IMR-90 (cell line): ENCODE results near the gene CAMTA1. TPM values are rescaled to one million over a fixed set of nuclear protein-coding genes. Genes with fewer than 3 reads are reported as not detected.
A peak's percentile ranks its signal among the peaks of the same experiment; 100 is the strongest.

Source experiments
- ATAC-seq: fragments of 200-7000 bp; cut with Tn5 transposase; 2 replicates; pipeline ENCODE4 v1.9.1; 2020; ENCODE audit warnings: low read depth, mild to moderate bottlenecking, moderate library complexity
- BruUV-seq: library from RNA; stranded (reverse); fragments of 400-500 nt; replicated peaks from 2 replicates; lab custom pipeline; 2021; lab: Mats Ljungman, UMichigan
- CTCF ChIA-PET: fragments of 300-600 bp; formaldehyde crosslinking; extraction: SDS; loops from one replicate; lab custom pipeline; 2021; ENCODE audit warnings: antibody characterized with exemption; lab: Yijun Ruan, JAX
- POLR2A ChIA-PET: fragments of 300-600 bp; sonication (Branson Sonifier 250); formaldehyde crosslinking; loops from one replicate; lab custom pipeline; 2022; ENCODE audit warnings: antibody characterized with exemption; ENCODE audit not compliant: unreplicated experiment; lab: Charles Lee
- DNase-seq: peaks from one replicate; pipeline ENCODE4 v3.0.0; 2013
- H2AFZ ChIP-seq: replicated peaks from 2 replicates; pipeline ENCODE3; 2013; ENCODE audit warnings: low read length, mild to moderate bottlenecking; ENCODE audit not compliant: poor library complexity
- H2AK5ac ChIP-seq: 2 replicates; pipeline ENCODE4 v1.6.1; 2013; ENCODE audit warnings: low read depth, low read length, inconsistent platforms
- H2AK9ac ChIP-seq: replicated peaks from 2 replicates; pipeline ENCODE3; 2013; ENCODE audit warnings: mild to moderate bottlenecking, low read depth, low read length, moderate library complexity; ENCODE audit not compliant: poor library complexity
- H2BK120ac ChIP-seq: 2 replicates; pipeline ENCODE4 v1.6.1; 2013; ENCODE audit warnings: low read depth, low read length, inconsistent platforms
- H2BK15ac ChIP-seq: 3 replicates; pipeline ENCODE4 v1.6.1; 2013; ENCODE audit warnings: low read depth, low read length, inconsistent platforms
- H2BK20ac ChIP-seq: 2 replicates; pipeline ENCODE4 v1.6.1; 2013; ENCODE audit warnings: low read depth, mild to moderate bottlenecking, inconsistent platforms, low read length, moderate library complexity
- H2BK5ac ChIP-seq: 2 replicates; pipeline ENCODE4 v1.6.1; 2013; ENCODE audit warnings: mild to moderate bottlenecking, low read depth, low read length, inconsistent platforms; ENCODE audit not compliant: poor library complexity, severe bottlenecking
- H3K14ac ChIP-seq: replicated peaks from 2 replicates; pipeline ENCODE4 v1.6.1; 2013; ENCODE audit warnings: low read depth, low read length, inconsistent platforms
- H3K18ac ChIP-seq: 2 replicates; pipeline ENCODE4 v1.6.1; 2013; ENCODE audit warnings: low read depth, low read length, control low read depth
- H3K23ac ChIP-seq: 2 replicates; pipeline ENCODE4 v1.6.1; 2013; ENCODE audit warnings: low read depth, low read length, inconsistent platforms
- H3K27ac ChIP-seq: 2 replicates; pipeline ENCODE4 v1.5.1; 2013; ENCODE audit warnings: mild to moderate bottlenecking, control low read depth, low read length; ENCODE audit not compliant: insufficient read depth
- H3K27me3 ChIP-seq: 2 replicates; pipeline ENCODE4 v1.6.1; 2013; ENCODE audit warnings: low read length; ENCODE audit not compliant: control insufficient read depth, insufficient read depth
- H3K36me3 ChIP-seq: 2 replicates; pipeline ENCODE4 v1.6.1; 2013; ENCODE audit warnings: low read length, mixed read lengths; ENCODE audit not compliant: control insufficient read depth, insufficient read depth
- H3K4ac ChIP-seq: 2 replicates; pipeline ENCODE4 v1.6.1; 2013; ENCODE audit warnings: low read depth, low read length, inconsistent platforms
- H3K4me1 ChIP-seq: 2 replicates; pipeline ENCODE4 v1.6.1; 2013; ENCODE audit warnings: low read length, mixed read lengths; ENCODE audit not compliant: control insufficient read depth, insufficient read depth
- H3K4me2 ChIP-seq: 2 replicates; pipeline ENCODE4 v1.6.1; 2013; ENCODE audit warnings: low read depth, mild to moderate bottlenecking, control low read depth, low read length, moderate library complexity
- H3K4me3 ChIP-seq: 2 replicates; pipeline ENCODE4 v1.5.1; 2013; ENCODE audit warnings: low read depth, mild to moderate bottlenecking, control low read depth, low read length, moderate library complexity; ENCODE audit not compliant: insufficient read depth
- H3K56ac ChIP-seq: 2 replicates; pipeline ENCODE4 v1.6.1; 2013; ENCODE audit warnings: low read length, inconsistent platforms; ENCODE audit not compliant: insufficient read depth; ENCODE audit errors: extremely low read depth
- H3K79me1 ChIP-seq, 2 experiments: 2 replicates each; pipeline ENCODE4 v1.6.1; 2013; ENCODE audit warnings: low read length in 2 of 2, inconsistent platforms in 1 of 2, low read depth in 1 of 2
- H3K9ac ChIP-seq: 2 replicates; pipeline ENCODE4 v1.6.1; 2013; ENCODE audit warnings: low read depth, low read length, control low read depth
- H3K9me1 ChIP-seq: 2 replicates; pipeline ENCODE4 v1.6.1; 2013; ENCODE audit warnings: low read length, inconsistent platforms; ENCODE audit not compliant: insufficient read depth
- H3K9me3 ChIP-seq: 2 replicates; pipeline ENCODE4 v1.6.1; 2013; ENCODE audit warnings: low read length; ENCODE audit not compliant: control insufficient read depth, insufficient read depth
- H4K20me1 ChIP-seq: 2 replicates; pipeline ENCODE4 v1.6.1; 2013; ENCODE audit warnings: low read length, inconsistent platforms; ENCODE audit not compliant: insufficient read depth
- H4K5ac ChIP-seq: 2 replicates; pipeline ENCODE4 v1.6.1; 2013; ENCODE audit warnings: mild to moderate bottlenecking, low read depth, low read length, control low read depth
- H4K8ac ChIP-seq, 2 experiments: 2 replicates each; pipeline ENCODE4 v1.6.1; 2013; ENCODE audit warnings: low read depth in 2 of 2, low read length in 2 of 2, control low read depth in 1 of 2, inconsistent platforms in 1 of 2
- H4K91ac ChIP-seq: 2 replicates; pipeline ENCODE4 v1.6.1; 2013; ENCODE audit warnings: low read depth, low read length, inconsistent platforms; ENCODE audit not compliant: insufficient read depth
- CEBPB ChIP-seq: IDR thresholded peaks from 2 replicates; pipeline ENCODE4 v1.6.1; 2012; ENCODE audit warnings: low read depth, low read length, improper control_type of control experiment
- MAFK ChIP-seq: IDR thresholded peaks from 2 replicates; pipeline ENCODE4 v1.6.1; 2012; ENCODE audit warnings: low read depth, low read length, improper control_type of control experiment
- MAZ ChIP-seq: IDR thresholded peaks from 2 replicates; pipeline ENCODE4 v1.6.1; 2012; ENCODE audit warnings: low read depth, mild to moderate bottlenecking, low read length, improper control_type of control experiment, moderate library complexity, borderline replicate concordance
- MXI1 ChIP-seq: IDR thresholded peaks from 2 replicates; pipeline ENCODE4 v1.6.1; 2012; ENCODE audit warnings: low read depth, mild to moderate bottlenecking, low read length, moderate library complexity, borderline replicate concordance
- WGBS, 2 experiments: methylation state at CpG; one replicate each; pipeline versions ENCODE4 v1.1.5 to v1.1.7; 2013; ENCODE audit warnings: missing lambda C conversion rate in 2 of 2; ENCODE audit not compliant: insufficient read length in 1 of 2; ENCODE audit errors: extremely low coverage in 2 of 2; 5-methylcytosine and 5-hydroxymethylcytosine counted together
- dilution Hi-C: fragments of 300-500 bp; cut with HindIII; formaldehyde crosslinking; loops from one replicate; pipeline ENCODE4 v1.14.3; 2018; ENCODE audit warnings: low sequenced_read_pairs; ENCODE audit not compliant: unreplicated experiment
- in situ Hi-C: fragments of 300-500 bp; cut with MboI; formaldehyde crosslinking; loops from 3 replicates; pipeline ENCODE4 v1.14.3; 2019; ENCODE audit warnings: low sequenced_read_pairs, inconsistent platforms, mixed read lengths
- intact Hi-C: fragments of 100-400 bp; cut with micrococcal nuclease; formaldehyde crosslinking; loops from 2 replicates; pipeline ENCODE4 v1.10.0; 2022
- polyA plus RNA-seq, 3 experiments: library from polyadenylated mRNA; depleted of rRNA; stranded (reverse); fragments of >200 nt; gene quantifications; 2 replicates each; pipeline ENCODE4 v1.2.3, GENCODE V29; 2012; ENCODE audit warnings: low replicate concordance in 1 of 3
- total RNA-seq: library from RNA; depleted of rRNA; stranded (reverse); fragments of >200 nt; gene quantifications from 2 replicates; pipeline ENCODE4 v1.2.3, GENCODE V29; 2012
- TF ChIP-seq, protein P1 (sequence below): fragments of 150-350 bp; IDR thresholded peaks from 2 replicates; pipeline ENCODE4 v1.6.1; 2016; ENCODE audit warnings: low read depth, mild to moderate bottlenecking, low read length, moderate library complexity, borderline replicate concordance
- TF ChIP-seq, protein P2 (sequence below): conservative IDR thresholded peaks from 2 replicates; pipeline ENCODE4 v1.5.1; 2012; ENCODE audit warnings: mild to moderate bottlenecking, low read depth, low read length, improper control_type of control experiment

The CAMTA1 gene
- total and polyA plus RNA-seq, 2 of the 4 experiments (the other 2 are of a cell fraction), result 35.5 to 74.3 TPM

DNA sequence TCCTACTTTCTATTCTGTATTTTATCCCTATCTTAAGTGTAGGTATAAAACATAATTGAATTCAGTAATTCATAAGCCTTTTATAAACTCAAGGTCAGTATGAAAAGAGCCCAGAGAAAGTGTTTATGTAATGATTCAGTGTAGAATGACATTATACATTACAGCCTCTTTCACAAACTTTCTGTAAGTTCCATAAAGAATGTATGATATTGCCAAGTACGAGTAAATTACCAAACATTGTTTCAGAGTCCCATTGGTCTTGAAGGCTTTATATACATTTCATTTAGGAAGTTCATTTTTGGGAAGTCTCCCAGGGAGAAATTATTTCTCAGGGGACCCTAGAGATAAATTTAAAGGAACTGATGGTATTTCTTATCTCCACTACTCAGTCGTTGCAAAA lies 948.0 kb downstream of the CAMTA1 start:
- Histone ChIP-seq H2AK5ac (no peak overlapping the region), H3K18ac (no peak overlapping the region), H3K79me1 (no peaks in the 10 kb centered on the region), H2AFZ (no peak overlapping the region), H2BK5ac (no peak overlapping the region), H3K4ac (no peak overlapping the region), H3K4me3 (no peak overlapping the region), H4K5ac (no peak overlapping the region), H3K27ac (no peak overlapping the region), H2BK15ac (no peak overlapping the region), H3K23ac (no peak overlapping the region), H3K9me3 (no peaks in the 10 kb centered on the region), H3K36me3 (no peaks in the 10 kb centered on the region), H3K27me3 (peaks cover 23% of the 10 kb centered on the region), H2AK9ac (no peak overlapping the region), H3K14ac (no peak overlapping the region), H4K20me1 (no peaks in the 10 kb centered on the region), H4K8ac (no peak overlapping the region), H3K4me2 (no peak overlapping the region), H3K4me1 (no peaks in the 10 kb centered on the region), H3K56ac (no peak overlapping the region), H2BK20ac (no peak overlapping the region), H4K91ac (no peak overlapping the region), H2BK120ac (no peak overlapping the region), H3K9me1 (no peaks in the 10 kb centered on the region), H3K9ac (no peak overlapping the region)
- POLR2A ChIA-PET, result no interaction called here
- intact Hi-C loops (no loop called here), dilution Hi-C loops (no loop called here), in situ Hi-C loops (no loop called here)
- no peak for ATAC-seq
- BruUV-seq, result no TSS peak
- DNase-seq, result peak; percentile 5
- TF ChIP-seq CEBPB (no peak), MAFK (no peak), MXI1 (no peak), MAZ (no peak)
- TF ChIP-seq, protein P1, sequence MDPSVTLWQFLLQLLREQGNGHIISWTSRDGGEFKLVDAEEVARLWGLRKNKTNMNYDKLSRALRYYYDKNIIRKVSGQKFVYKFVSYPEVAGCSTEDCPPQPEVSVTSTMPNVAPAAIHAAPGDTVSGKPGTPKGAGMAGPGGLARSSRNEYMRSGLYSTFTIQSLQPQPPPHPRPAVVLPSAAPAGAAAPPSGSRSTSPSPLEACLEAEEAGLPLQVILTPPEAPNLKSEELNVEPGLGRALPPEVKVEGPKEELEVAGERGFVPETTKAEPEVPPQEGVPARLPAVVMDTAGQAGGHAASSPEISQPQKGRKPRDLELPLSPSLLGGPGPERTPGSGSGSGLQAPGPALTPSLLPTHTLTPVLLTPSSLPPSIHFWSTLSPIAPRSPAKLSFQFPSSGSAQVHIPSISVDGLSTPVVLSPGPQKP, result no peak
- TF ChIP-seq, protein P2, sequence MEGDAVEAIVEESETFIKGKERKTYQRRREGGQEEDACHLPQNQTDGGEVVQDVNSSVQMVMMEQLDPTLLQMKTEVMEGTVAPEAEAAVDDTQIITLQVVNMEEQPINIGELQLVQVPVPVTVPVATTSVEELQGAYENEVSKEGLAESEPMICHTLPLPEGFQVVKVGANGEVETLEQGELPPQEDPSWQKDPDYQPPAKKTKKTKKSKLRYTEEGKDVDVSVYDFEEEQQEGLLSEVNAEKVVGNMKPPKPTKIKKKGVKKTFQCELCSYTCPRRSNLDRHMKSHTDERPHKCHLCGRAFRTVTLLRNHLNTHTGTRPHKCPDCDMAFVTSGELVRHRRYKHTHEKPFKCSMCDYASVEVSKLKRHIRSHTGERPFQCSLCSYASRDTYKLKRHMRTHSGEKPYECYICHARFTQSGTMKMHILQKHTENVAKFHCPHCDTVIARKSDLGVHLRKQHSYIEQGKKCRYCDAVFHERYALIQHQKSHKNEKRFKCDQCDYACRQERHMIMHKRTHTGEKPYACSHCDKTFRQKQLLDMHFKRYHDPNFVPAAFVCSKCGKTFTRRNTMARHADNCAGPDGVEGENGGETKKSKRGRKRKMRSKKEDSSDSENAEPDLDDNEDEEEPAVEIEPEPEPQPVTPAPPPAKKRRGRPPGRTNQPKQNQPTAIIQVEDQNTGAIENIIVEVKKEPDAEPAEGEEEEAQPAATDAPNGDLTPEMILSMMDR, result no peak
- no CpG with 5 or more reads among the region's 2 CpGs for WGBS, 2 experiments
- CTCF ChIA-PET, result no interaction called here
